Eye (tissue), 1 donor: ENCODE results near the gene BDKRB2.
A peak's percentile ranks its signal among the peaks of the same experiment; 100 is the strongest.

Experiments used
- DNase-seq: peaks from one replicate; pipeline ENCODE4 v3.0.0-alpha.2; 2015

The BDKRB2 gene

GRCh38 chr14:96204151-96205058 is at the start of gene BDKRB2:
Gene BDKRB2 (plus strand): TSS chr14:96204839. CDS start chr14:96237108, 32,269 bp downstream.
- DNase-seq: peak; percentile 92

GRCh38 chr14:96154900-96155299 is 49.7 kb upstream of the BDKRB2 start:
- no peak for DNase-seq

- no peak for DNase-seq
These were observed 47.6 kb upstream of the BDKRB2 start for GRCh38 chr14:96156804-96157760.

GRCh38 chr14:96158735-96159134 is 45.9 kb upstream of the BDKRB2 start:
- no peak for DNase-seq

- no peak for DNase-seq
These were observed 44.3 kb upstream of the BDKRB2 start for GRCh38 chr14:96160076-96160912.

GRCh38 chr14:96160913-96161310 is 43.7 kb upstream of the BDKRB2 start:
- DNase-seq: no peak

- no peak for DNase-seq
These were observed 43.0 kb upstream of the BDKRB2 start for GRCh38 chr14:96161636-96162035.

- no peak for DNase-seq
These were observed 42.4 kb upstream of the BDKRB2 start for GRCh38 chr14:96162265-96162664.

GRCh38 chr14:96162741-96163140 is 41.9 kb upstream of the BDKRB2 start:
- DNase-seq: no peak

GRCh38 chr14:96164861-96165490 is 39.7 kb upstream of the BDKRB2 start:
- no peak for DNase-seq

- DNase-seq: no peak
These were observed 38.9 kb upstream of the BDKRB2 start for GRCh38 chr14:96165493-96166436.

- no peak for DNase-seq
These were observed 38.0 kb upstream of the BDKRB2 start for GRCh38 chr14:96166461-96167223.

- DNase-seq: no peak
These were observed 37.2 kb upstream of the BDKRB2 start for GRCh38 chr14:96167224-96168148.

GRCh38 chr14:96168581-96168980 is 36.1 kb upstream of the BDKRB2 start:
- DNase-seq: no peak

- no peak for DNase-seq
These were observed 33.6 kb upstream of the BDKRB2 start for GRCh38 chr14:96170961-96171592.

GRCh38 chr14:96173636-96174475 is 30.8 kb upstream of the BDKRB2 start:
- no peak for DNase-seq

GRCh38 chr14:96176275-96176674 is 28.4 kb upstream of the BDKRB2 start:
- DNase-seq: no peak
